Left lung (tissue), 10 donors: ENCODE results near the gene PRTN3. TPM values are rescaled to one million over a fixed set of nuclear protein-coding genes. Genes with fewer than 3 reads are reported as not detected.

ENCODE experiments used
- ATAC-seq: fragments of 200-7000 bp; cut with Tn5 transposase; one replicate; pipeline ENCODE4 v1.9.1; 2020; ENCODE audit warnings: moderate library complexity
- DNase-seq, 4 donors: peaks; one replicate each; pipeline ENCODE4 v3.0.0-alpha.2; 2013 to 2020
- H3K27ac ChIP-seq, 2 donors: fragments of 200-600 bp; sonication (generic) in 1 of 2; one replicate each; pipeline versions ENCODE4 v1.5.0 to v1.8.0; 2020 to 2021
- H3K27me3 ChIP-seq, 2 donors: fragments of 200-600 bp; sonication (generic) in 1 of 2; one replicate each; pipeline versions ENCODE4 v1.5.0 to v1.8.0; 2020 to 2021
- H3K36me3 ChIP-seq, 2 donors: fragments of 200-600 bp; sonication (generic) in 1 of 2; one replicate each; pipeline versions ENCODE4 v1.5.0 to v1.8.0; 2020 to 2021
- H3K4me1 ChIP-seq, 2 donors: fragments of 200-600 bp; one replicate each; pipeline ENCODE4 v1.8.0; 2021
- H3K4me3 ChIP-seq, 2 donors: fragments of 200-600 bp; sonication (generic) in 1 of 2; one replicate each; pipeline versions ENCODE4 v1.5.0 to v1.8.0; 2020 to 2021; ENCODE audit warnings: mild to moderate bottlenecking in 1 of 2
- H3K9me3 ChIP-seq, 2 donors: fragments of 200-600 bp; sonication (generic) in 1 of 2; one replicate each; pipeline versions ENCODE4 v1.5.0 to v1.8.0; 2020 to 2021
- CTCF ChIP-seq, 2 donors: fragments of 200-600 bp; sonication (generic) in 1 of 2; IDR thresholded peaks; one replicate each; pipeline versions ENCODE4 v1.5.0 to v1.8.0; 2021; ENCODE audit warnings: antibody characterized with exemption in 2 of 2
- intact Hi-C, 2 donors: fragments of 100-400 bp; cut with DNase I; formaldehyde crosslinking; loops; one replicate each; pipeline versions ENCODE4 v1.11.2 to v1.14.2; 2022
- polyA plus RNA-seq, 6 donors: library from polyadenylated mRNA; unstranded; fragments of 120-200 nt; gene quantifications; one replicate each; pipeline ENCODE4 v1.2.1, GENCODE V29; 2013; ENCODE audit not compliant: insufficient read length in 6 of 6
- total RNA-seq, 2 donors: library from RNA; stranded (reverse); fragmentation: NEBNext Ultra II Directional; extraction: Animal tissue kit (Norgen Biotek cat#: 25700); gene quantifications; one replicate each; pipeline ENCODE4 v1.2.1, GENCODE V29; 2021
- donor health status: DM: no; HTN: yes; CAD: no.
- donor health status: DM: no; HTN: no; CAD: no.

Gene PRTN3
- total and polyA plus RNA-seq, 8 donors, result 0.55 to 3.8 (median 2.4) TPM

GRCh38 chr19:892243-892893 is 51.6 kb downstream of the PRTN3 start:
- Histone ChIP-seq H3K36me3 (peaks cover 0 to 47% of the 10 kb centered on the region in 2 donors), H3K27ac (peak overlapping the region; percentile 90 to 95), H3K4me3 (peak overlapping the region; percentile 72 to 76), H3K9me3 (no peaks in the 10 kb centered on the region), H3K27me3 (no peaks in the 10 kb centered on the region), H3K4me1 (peaks cover 0 to 14% of the 10 kb centered on the region in 2 donors)
- DNase-seq (no peak), ATAC-seq (no peak)
- no peak for TF ChIP-seq CTCF (IDR thresholded peaks at IDR 0.05)
- intact Hi-C loops, result no loop called here

GRCh38 chr19:892894-893689 is 52.3 kb downstream of the PRTN3 start, which contains the start of the genes MED16 and RNU6-9:
Gene MED16 (minus strand): TSS chr19:893187. CDS start chr19:891131, 2,056 bp downstream.
Gene RNU6-9 (plus strand): TSS chr19:893484.
- peaks cover 0 to 47% of the 10 kb centered on the region in 2 donors for H3K36me3 ChIP-seq
- intact Hi-C loops, result no loop called here
- no peaks in the 10 kb centered on the region for H3K27me3 ChIP-seq
- ATAC-seq (peak; percentile 98), DNase-seq (peak; percentile 93 to 97 (median 96))
- peak within 1 kb of the TSS; percentile 72 to 76 for H3K4me3 ChIP-seq
- H3K4me1 ChIP-seq, result peaks cover 0 to 14% of the 10 kb centered on the region in 2 donors
- H3K27ac ChIP-seq, result peak within 1 kb of the TSS; percentile 90 to 95
- peak in 1 of 2 donors; percentile 16 for TF ChIP-seq CTCF (IDR thresholded peaks at IDR 0.05)
- H3K9me3 ChIP-seq, result no peaks in the 10 kb centered on the region

GRCh38 chr19:896434-896833 is 55.6 kb downstream of the PRTN3 start:
- Histone ChIP-seq H3K27me3 (no peaks in the 10 kb centered on the region), H3K4me3 (no peak overlapping the region), H3K27ac (no peak overlapping the region), H3K4me1 (peaks cover 0 to 20% of the 10 kb centered on the region in 2 donors), H3K9me3 (no peaks in the 10 kb centered on the region), H3K36me3 (peaks cover 0 to 45% of the 10 kb centered on the region in 2 donors)
- ATAC-seq, result no peak
- DNase-seq, result no peak
- intact Hi-C loops, result no loop called here
- no peak for TF ChIP-seq CTCF (IDR thresholded peaks at IDR 0.05)

GRCh38 chr19:896999-897398 is 56.2 kb downstream of the PRTN3 start:
- H3K4me1 ChIP-seq, result peaks cover 0 to 18% of the 10 kb centered on the region in 2 donors
- H3K36me3 ChIP-seq, result peaks cover 0 to 51% of the 10 kb centered on the region in 2 donors
- no peak for TF ChIP-seq CTCF (IDR thresholded peaks at IDR 0.05)
- no peaks in the 10 kb centered on the region for H3K27me3 ChIP-seq
- H3K4me3 ChIP-seq, result no peak overlapping the region
- no peaks in the 10 kb centered on the region for H3K9me3 ChIP-seq
- intact Hi-C loops, result no loop called here
- ATAC-seq (no peak), DNase-seq (no peak)
- H3K27ac ChIP-seq, result no peak overlapping the region

- TF ChIP-seq CTCF (IDR thresholded peaks at IDR 0.05), result no peak
- Histone ChIP-seq H3K4me3 (no peak overlapping the region), H3K27ac (no peak overlapping the region), H3K4me1 (peaks cover 0 to 15% of the 10 kb centered on the region in 2 donors), H3K36me3 (peaks cover 0 to 56% of the 10 kb centered on the region in 2 donors), H3K9me3 (no peaks in the 10 kb centered on the region), H3K27me3 (no peaks in the 10 kb centered on the region)
- intact Hi-C loops, result no loop called here
- DNase-seq, result no peak
- ATAC-seq, result no peak
Observed at GRCh38 chr19:897442-898039, 56.7 kb downstream of the PRTN3 start.
